ENCODE results near the gene CYP11A1.

The CYP11A1 gene

GRCh38 chr15:74384881-74385643 is 17.6 kb upstream of the CYP11A1 start:
- Histone ChIP-seq H3K27me3 (ENCODE audit: control insufficient read depth in 1 of 2, insufficient read depth in 2 of 2, low read length in 2 of 2) (no peaks in the 10 kb centered on the region), H3K9me3 (ENCODE audit: low read length) (no peaks in the 10 kb centered on the region), H3K4me1 (ENCODE audit: insufficient read depth, low read length) (no peaks in the 10 kb centered on the region), H3K27ac (ENCODE audit: low read depth, low read length) (no peak overlapping the region), H3K9ac (ENCODE audit: low read length) (no peak overlapping the region), H3K4me3 (ENCODE audit: low read depth in 1 of 2, low read length in 2 of 2) (no peak overlapping the region), H3K36me3 (ENCODE audit: insufficient read depth, low read length) (no peaks in the 10 kb centered on the region)

- Histone ChIP-seq H3K9ac (ENCODE audit: low read length) (no peak overlapping the region), H3K4me3 (ENCODE audit: low read depth in 1 of 2, low read length in 2 of 2) (no peak overlapping the region), H3K36me3 (ENCODE audit: insufficient read depth, low read length) (no peaks in the 10 kb centered on the region), H3K27me3 (ENCODE audit: control insufficient read depth in 1 of 2, insufficient read depth in 2 of 2, low read length in 2 of 2) (no peaks in the 10 kb centered on the region), H3K9me3 (ENCODE audit: low read length) (no peaks in the 10 kb centered on the region), H3K4me1 (ENCODE audit: insufficient read depth, low read length) (no peaks in the 10 kb centered on the region), H3K27ac (ENCODE audit: low read depth, low read length) (no peak overlapping the region)
Observed at GRCh38 chr15:74384566-74384880, 17.1 kb upstream of the CYP11A1 start.

- Histone ChIP-seq H3K36me3 (ENCODE audit: insufficient read depth, low read length) (no peaks in the 10 kb centered on the region), H3K27me3 (ENCODE audit: control insufficient read depth in 1 of 2, insufficient read depth in 2 of 2, low read length in 2 of 2) (no peaks in the 10 kb centered on the region), H3K9me3 (ENCODE audit: low read length) (no peaks in the 10 kb centered on the region), H3K4me1 (ENCODE audit: insufficient read depth, low read length) (no peaks in the 10 kb centered on the region), H3K9ac (ENCODE audit: low read length) (no peak overlapping the region), H3K27ac (ENCODE audit: low read depth, low read length) (no peak overlapping the region), H3K4me3 (ENCODE audit: low read depth in 1 of 2, low read length in 2 of 2) (no peak overlapping the region)
Observed at GRCh38 chr15:74383695-74384565, 16.5 kb upstream of the CYP11A1 start.

GRCh38 chr15:74383286-74383685 is 15.8 kb upstream of the CYP11A1 start:
- Histone ChIP-seq H3K4me3 (ENCODE audit: low read depth in 1 of 2, low read length in 2 of 2) (no peak overlapping the region), H3K9ac (ENCODE audit: low read length) (no peak overlapping the region), H3K9me3 (ENCODE audit: low read length) (no peaks in the 10 kb centered on the region), H3K27me3 (ENCODE audit: control insufficient read depth in 1 of 2, insufficient read depth in 2 of 2, low read length in 2 of 2) (no peaks in the 10 kb centered on the region), H3K36me3 (ENCODE audit: insufficient read depth, low read length) (no peaks in the 10 kb centered on the region), H3K27ac (ENCODE audit: low read depth, low read length) (no peak overlapping the region), H3K4me1 (ENCODE audit: insufficient read depth, low read length) (no peaks in the 10 kb centered on the region)

- no peaks in the 10 kb centered on the region for H3K9me3 ChIP-seq (ENCODE audit: low read length)
- no peak overlapping the region for H3K4me3 ChIP-seq (ENCODE audit: low read depth in 1 of 2, low read length in 2 of 2)
- no peak overlapping the region for H3K27ac ChIP-seq (ENCODE audit: low read depth, low read length)
- H3K9ac ChIP-seq (ENCODE audit: low read length): no peak overlapping the region
- H3K4me1 ChIP-seq (ENCODE audit: insufficient read depth, low read length): no peaks in the 10 kb centered on the region
- H3K36me3 ChIP-seq (ENCODE audit: insufficient read depth, low read length): no peaks in the 10 kb centered on the region
- H3K27me3 ChIP-seq (ENCODE audit: control insufficient read depth in 1 of 2, insufficient read depth in 2 of 2, low read length in 2 of 2): no peaks in the 10 kb centered on the region
Observed at GRCh38 chr15:74382004-74382816, 14.8 kb upstream of the CYP11A1 start.

- Histone ChIP-seq H3K9me3 (ENCODE audit: low read length) (no peaks in the 10 kb centered on the region), H3K4me3 (ENCODE audit: low read depth in 1 of 2, low read length in 2 of 2) (no peak overlapping the region), H3K27ac (ENCODE audit: low read depth, low read length) (no peak overlapping the region), H3K4me1 (ENCODE audit: insufficient read depth, low read length) (no peaks in the 10 kb centered on the region), H3K27me3 (ENCODE audit: control insufficient read depth in 1 of 2, insufficient read depth in 2 of 2, low read length in 2 of 2) (no peaks in the 10 kb centered on the region), H3K9ac (ENCODE audit: low read length) (no peak overlapping the region), H3K36me3 (ENCODE audit: insufficient read depth, low read length) (no peaks in the 10 kb centered on the region)
Observed at GRCh38 chr15:74381481-74381880, 14.0 kb upstream of the CYP11A1 start.

- no peaks in the 10 kb centered on the region for H3K4me1 ChIP-seq (ENCODE audit: insufficient read depth, low read length)
- H3K27me3 ChIP-seq (ENCODE audit: control insufficient read depth in 1 of 2, insufficient read depth in 2 of 2, low read length in 2 of 2): no peaks in the 10 kb centered on the region
- H3K9ac ChIP-seq (ENCODE audit: low read length): no peak overlapping the region
- H3K27ac ChIP-seq (ENCODE audit: low read depth, low read length): no peak overlapping the region
- H3K36me3 ChIP-seq (ENCODE audit: insufficient read depth, low read length): no peaks in the 10 kb centered on the region
- H3K4me3 ChIP-seq (ENCODE audit: low read depth in 1 of 2, low read length in 2 of 2): no peak overlapping the region
- H3K9me3 ChIP-seq (ENCODE audit: low read length): no peaks in the 10 kb centered on the region
Observed at GRCh38 chr15:74381190-74381453, 13.7 kb upstream of the CYP11A1 start.

GRCh38 chr15:74380361-74381189 is 13.1 kb upstream of the CYP11A1 start:
- no peaks in the 10 kb centered on the region for H3K4me1 ChIP-seq (ENCODE audit: insufficient read depth, low read length)
- H3K36me3 ChIP-seq (ENCODE audit: insufficient read depth, low read length): no peaks in the 10 kb centered on the region
- H3K27ac ChIP-seq (ENCODE audit: low read depth, low read length): no peak overlapping the region
- H3K4me3 ChIP-seq (ENCODE audit: low read depth in 1 of 2, low read length in 2 of 2): no peak overlapping the region
- H3K27me3 ChIP-seq (ENCODE audit: control insufficient read depth in 1 of 2, insufficient read depth in 2 of 2, low read length in 2 of 2): no peaks in the 10 kb centered on the region
- no peak overlapping the region for H3K9ac ChIP-seq (ENCODE audit: low read length)
- no peaks in the 10 kb centered on the region for H3K9me3 ChIP-seq (ENCODE audit: low read length)

GRCh38 chr15:74378848-74379247 is 11.4 kb upstream of the CYP11A1 start:
- Histone ChIP-seq H3K27ac (ENCODE audit: low read depth, low read length) (no peak overlapping the region), H3K9ac (ENCODE audit: low read length) (no peak overlapping the region), H3K27me3 (ENCODE audit: control insufficient read depth in 1 of 2, insufficient read depth in 2 of 2, low read length in 2 of 2) (peaks cover 0 to 5% of the 10 kb centered on the region in 2 donors), H3K36me3 (ENCODE audit: insufficient read depth, low read length) (no peaks in the 10 kb centered on the region), H3K4me3 (ENCODE audit: low read depth in 1 of 2, low read length in 2 of 2) (no peak overlapping the region), H3K4me1 (ENCODE audit: insufficient read depth, low read length) (peaks cover 10% of the 10 kb centered on the region), H3K9me3 (ENCODE audit: low read length) (no peaks in the 10 kb centered on the region)

GRCh38 chr15:74377831-74378766 is 10.7 kb upstream of the CYP11A1 start:
- H3K27ac ChIP-seq (ENCODE audit: low read depth, low read length): no peak overlapping the region

More at GRCh38 chr15:74377831-74378766, 10.7 kb upstream of the CYP11A1 start:
- Histone ChIP-seq H3K9me3 (ENCODE audit: low read length) (no peaks in the 10 kb centered on the region), H3K4me3 (ENCODE audit: low read depth in 1 of 2, low read length in 2 of 2) (no peak overlapping the region), H3K9ac (ENCODE audit: low read length) (no peak overlapping the region), H3K4me1 (ENCODE audit: insufficient read depth, low read length) (peaks cover 10% of the 10 kb centered on the region), H3K27me3 (ENCODE audit: control insufficient read depth in 1 of 2, insufficient read depth in 2 of 2, low read length in 2 of 2) (peaks cover 0 to 5% of the 10 kb centered on the region in 2 donors), H3K36me3 (ENCODE audit: insufficient read depth, low read length) (no peaks in the 10 kb centered on the region)

All from muscle layer of colon (tissue), 2 donors.